DOHH2 (cell line): ENCODE data around the gene HSPG2.

Experiments used
- H3F3A ChIP-seq: fragments of 200-600 bp; sonication (generic), shearing (Covaris generic); 2 replicates; pipeline ENCODE4 v1.6.0; 2016; ENCODE audit warnings: antibody characterized with exemption, mild to moderate bottlenecking; ENCODE audit not compliant: control insufficient read depth, insufficient read depth
- H3K27ac ChIP-seq: fragments of 200-600 bp; sonication (generic); 2 replicates; pipeline ENCODE4 v1.5.1; 2014; ENCODE audit warnings: low read depth, mild to moderate bottlenecking, low read length, moderate library complexity
- H3K27me3 ChIP-seq: fragments of 200-600 bp; sonication (generic); 2 replicates; pipeline ENCODE4 v1.6.1; 2014; ENCODE audit warnings: mild to moderate bottlenecking, low read length, mixed read lengths; ENCODE audit not compliant: control insufficient read depth
- H3K36me3 ChIP-seq: fragments of 200-600 bp; sonication (generic); 2 replicates; pipeline ENCODE4 v1.6.1; 2014; ENCODE audit warnings: mild to moderate bottlenecking, low read length, moderate library complexity, mixed read lengths; ENCODE audit not compliant: control insufficient read depth
- H3K4me1 ChIP-seq: fragments of 200-600 bp; sonication (generic); 2 replicates; pipeline ENCODE4 v1.6.1; 2014; ENCODE audit warnings: mild to moderate bottlenecking, low read length, mixed read lengths; ENCODE audit not compliant: control insufficient read depth
- H3K4me2 ChIP-seq: fragments of 200-600 bp; sonication (generic); 2 replicates; pipeline ENCODE4 v1.6.0; 2014; ENCODE audit warnings: mild to moderate bottlenecking, low read length, moderate library complexity
- H3K4me3 ChIP-seq: fragments of 200-600 bp; sonication (generic); 2 replicates; pipeline ENCODE4 v1.5.1; 2014; ENCODE audit warnings: mild to moderate bottlenecking, low read length, mixed read lengths
- H3K79me2 ChIP-seq: fragments of 200-600 bp; sonication (generic); 2 replicates; pipeline ENCODE4 v1.6.1; 2014; ENCODE audit warnings: mild to moderate bottlenecking, low read length, mixed read lengths; ENCODE audit not compliant: control insufficient read depth
- H3K9me2 ChIP-seq: fragments of 200-600 bp; sonication (generic); replicated peaks from 2 replicates; pipeline ENCODE4 v1.6.1; 2014; ENCODE audit warnings: mild to moderate bottlenecking, low read length, mixed read lengths; ENCODE audit not compliant: control insufficient read depth
- H3K9me3 ChIP-seq: fragments of 200-600 bp; sonication (generic); 2 replicates; pipeline ENCODE4 v1.6.1; 2014; ENCODE audit warnings: antibody characterized with exemption, low read length, mixed read lengths; ENCODE audit not compliant: control insufficient read depth, insufficient read depth
- H4K20me1 ChIP-seq: fragments of 200-600 bp; sonication (generic); 2 replicates; pipeline ENCODE4 v1.6.0; 2014; ENCODE audit warnings: low read depth, mild to moderate bottlenecking, antibody characterized with exemption, low read length, moderate library complexity; ENCODE audit not compliant: control insufficient read depth, insufficient read depth
- EZH2phosphoT487 ChIP-seq: fragments of 200-600 bp; sonication (generic); IDR thresholded peaks from 2 replicates; pipeline ENCODE4 v1.6.1; 2017; ENCODE audit warnings: borderline replicate concordance, mild to moderate bottlenecking, antibody characterized with exemption, low read length, moderate library complexity, mixed read lengths
- TF ChIP-seq, protein P1 (sequence below): fragments of 200-600 bp; sonication (generic); IDR thresholded peaks from one replicate; pipeline ENCODE4 v1.5.1; 2014; ENCODE audit warnings: antibody characterized with exemption, mild to moderate bottlenecking, low read depth, low read length; ENCODE audit not compliant: poor library complexity, severe bottlenecking

HSPG2 gene

GRCh38 chr1:21932127-21932526 lies 5.0 kb downstream of the HSPG2 start:
- Histone ChIP-seq H3K4me2 (no peak overlapping the region), H3K36me3 (no peaks in the 10 kb centered on the region), H3K79me2 (no peaks in the 10 kb centered on the region), H3K27ac (no peak overlapping the region), H3K27me3 (peaks cover 15% of the 10 kb centered on the region), H4K20me1 (no peaks in the 10 kb centered on the region), H3K4me1 (no peaks in the 10 kb centered on the region), H3K9me3 (no peaks in the 10 kb centered on the region), H3K9me2 (no peaks in the 10 kb centered on the region), H3F3A (no peaks in the 10 kb centered on the region), H3K4me3 (no peak overlapping the region)
- TF ChIP-seq EZH2phosphoT487: no peak
- TF ChIP-seq, protein P1, sequence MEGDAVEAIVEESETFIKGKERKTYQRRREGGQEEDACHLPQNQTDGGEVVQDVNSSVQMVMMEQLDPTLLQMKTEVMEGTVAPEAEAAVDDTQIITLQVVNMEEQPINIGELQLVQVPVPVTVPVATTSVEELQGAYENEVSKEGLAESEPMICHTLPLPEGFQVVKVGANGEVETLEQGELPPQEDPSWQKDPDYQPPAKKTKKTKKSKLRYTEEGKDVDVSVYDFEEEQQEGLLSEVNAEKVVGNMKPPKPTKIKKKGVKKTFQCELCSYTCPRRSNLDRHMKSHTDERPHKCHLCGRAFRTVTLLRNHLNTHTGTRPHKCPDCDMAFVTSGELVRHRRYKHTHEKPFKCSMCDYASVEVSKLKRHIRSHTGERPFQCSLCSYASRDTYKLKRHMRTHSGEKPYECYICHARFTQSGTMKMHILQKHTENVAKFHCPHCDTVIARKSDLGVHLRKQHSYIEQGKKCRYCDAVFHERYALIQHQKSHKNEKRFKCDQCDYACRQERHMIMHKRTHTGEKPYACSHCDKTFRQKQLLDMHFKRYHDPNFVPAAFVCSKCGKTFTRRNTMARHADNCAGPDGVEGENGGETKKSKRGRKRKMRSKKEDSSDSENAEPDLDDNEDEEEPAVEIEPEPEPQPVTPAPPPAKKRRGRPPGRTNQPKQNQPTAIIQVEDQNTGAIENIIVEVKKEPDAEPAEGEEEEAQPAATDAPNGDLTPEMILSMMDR: no peak

DNA sequence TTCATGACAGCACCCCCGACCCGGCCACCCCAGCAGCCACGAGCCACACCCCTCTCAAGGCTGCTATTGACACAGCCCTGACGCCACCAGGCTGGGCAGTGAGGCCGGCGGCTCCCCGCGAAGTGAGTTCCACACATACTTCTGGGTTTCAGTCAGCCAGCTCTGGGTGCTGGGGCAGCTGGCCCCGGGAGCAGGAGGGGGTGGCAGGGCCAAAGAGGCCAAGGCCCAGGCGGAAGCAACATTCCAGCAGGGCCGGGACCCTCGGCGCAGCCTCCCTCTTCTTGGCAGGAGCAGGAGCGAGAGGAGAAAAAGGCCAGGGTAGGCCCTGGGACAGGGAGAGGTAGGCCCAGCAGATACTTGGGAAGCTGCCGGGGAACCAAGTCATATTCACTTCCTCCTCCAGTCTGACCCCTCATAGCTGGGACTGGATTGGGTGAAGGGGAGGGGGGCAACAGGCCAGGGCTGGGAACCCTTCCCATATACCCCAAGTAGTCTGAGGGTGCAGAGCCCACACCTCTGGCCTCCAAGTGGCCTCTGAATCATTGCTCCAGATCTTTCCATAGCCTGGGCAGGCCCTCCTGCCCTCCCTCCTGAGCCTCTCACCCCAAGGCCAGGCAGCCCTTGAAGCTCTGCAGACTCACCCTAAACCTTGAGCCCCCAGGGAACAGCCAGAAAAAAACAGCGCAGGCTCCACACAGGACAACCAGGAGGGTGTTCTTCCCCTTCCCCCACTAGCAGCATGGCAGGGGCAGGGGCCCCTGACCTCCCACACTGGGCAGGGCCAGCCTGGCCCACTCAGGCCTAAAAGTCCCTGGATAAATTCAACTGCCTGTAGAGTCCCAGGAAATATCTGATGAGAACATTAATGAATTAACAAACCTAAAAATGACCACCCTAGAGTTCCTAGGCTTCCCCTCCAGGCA lies 5.7 kb downstream of the HSPG2 start:
- TF ChIP-seq EZH2phosphoT487: no peak
- TF ChIP-seq, protein P1: no peak
- Histone ChIP-seq H3K4me2 (no peak overlapping the region), H3F3A (no peaks in the 10 kb centered on the region), H3K27me3 (peaks cover 11% of the 10 kb centered on the region), H3K4me1 (no peaks in the 10 kb centered on the region), H3K27ac (no peak overlapping the region), H3K79me2 (no peaks in the 10 kb centered on the region), H3K36me3 (no peaks in the 10 kb centered on the region), H3K4me3 (no peak overlapping the region), H4K20me1 (no peaks in the 10 kb centered on the region), H3K9me3 (no peaks in the 10 kb centered on the region), H3K9me2 (no peaks in the 10 kb centered on the region)

- H3K36me3 ChIP-seq: no peaks in the 10 kb centered on the region
- H4K20me1 ChIP-seq: no peaks in the 10 kb centered on the region
- H3K27ac ChIP-seq: no peak overlapping the region
- H3K79me2 ChIP-seq: no peaks in the 10 kb centered on the region
- H3K4me3 ChIP-seq: no peak overlapping the region
- no peak overlapping the region for H3K4me2 ChIP-seq
- peaks cover 5% of the 10 kb centered on the region; the same call in 1 of the 2 replicates for H3K27me3 ChIP-seq
- no peaks in the 10 kb centered on the region for H3F3A ChIP-seq
- no peaks in the 10 kb centered on the region for H3K4me1 ChIP-seq
- no peaks in the 10 kb centered on the region for H3K9me2 ChIP-seq
- TF ChIP-seq EZH2phosphoT487: no peak
- TF ChIP-seq, protein P1: no peak
- H3K9me3 ChIP-seq: no peaks in the 10 kb centered on the region
These were observed 6.4 kb downstream of the HSPG2 start for GRCh38 chr1:21930629-21931170.
